ENCODE measurements around the gene NPB.
A peak's percentile ranks its signal among the peaks of the same experiment; 100 is the strongest.

Gene NPB

GRCh38 chr17:81909966-81910839 is 8.2 kb downstream of the NPB start:
- TF ChIP-seq GATA2 (IDR thresholded peaks at IDR 0.05; ENCODE audit: low read depth, low read length) (peak; percentile 35; the same call in 1 of the 2 replicates), GATA3 (IDR thresholded peaks at IDR 0.05; ENCODE audit: low read depth, low read length) (no peak)

DNA sequence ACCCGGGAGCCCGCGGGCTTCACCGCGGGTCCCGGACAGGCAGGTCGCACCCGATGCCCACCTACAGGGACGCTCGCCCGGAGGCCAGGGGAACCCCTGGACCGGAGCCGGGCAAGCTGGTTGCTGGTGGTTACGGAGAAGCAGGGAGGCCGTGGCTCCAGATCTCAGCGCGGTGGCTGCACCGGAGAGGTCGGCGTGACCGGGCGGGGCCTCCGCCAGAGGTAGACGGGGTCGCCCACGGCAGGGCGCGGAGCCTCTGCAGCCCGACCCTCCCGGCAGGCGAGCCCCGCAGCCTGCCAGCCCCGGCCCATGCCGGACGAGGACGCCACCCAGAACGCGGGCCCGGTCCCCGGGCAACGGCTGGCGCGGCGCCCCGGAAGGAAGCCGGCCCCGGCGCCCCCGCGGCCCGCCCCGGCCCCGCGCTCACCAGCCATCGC is 8.8 kb downstream of the NPB start:
- TF ChIP-seq GATA2 (IDR thresholded peaks at IDR 0.05; ENCODE audit: low read depth, low read length) (no peak), GATA3 (IDR thresholded peaks at IDR 0.05; ENCODE audit: low read depth, low read length) (no peak)

DNA sequence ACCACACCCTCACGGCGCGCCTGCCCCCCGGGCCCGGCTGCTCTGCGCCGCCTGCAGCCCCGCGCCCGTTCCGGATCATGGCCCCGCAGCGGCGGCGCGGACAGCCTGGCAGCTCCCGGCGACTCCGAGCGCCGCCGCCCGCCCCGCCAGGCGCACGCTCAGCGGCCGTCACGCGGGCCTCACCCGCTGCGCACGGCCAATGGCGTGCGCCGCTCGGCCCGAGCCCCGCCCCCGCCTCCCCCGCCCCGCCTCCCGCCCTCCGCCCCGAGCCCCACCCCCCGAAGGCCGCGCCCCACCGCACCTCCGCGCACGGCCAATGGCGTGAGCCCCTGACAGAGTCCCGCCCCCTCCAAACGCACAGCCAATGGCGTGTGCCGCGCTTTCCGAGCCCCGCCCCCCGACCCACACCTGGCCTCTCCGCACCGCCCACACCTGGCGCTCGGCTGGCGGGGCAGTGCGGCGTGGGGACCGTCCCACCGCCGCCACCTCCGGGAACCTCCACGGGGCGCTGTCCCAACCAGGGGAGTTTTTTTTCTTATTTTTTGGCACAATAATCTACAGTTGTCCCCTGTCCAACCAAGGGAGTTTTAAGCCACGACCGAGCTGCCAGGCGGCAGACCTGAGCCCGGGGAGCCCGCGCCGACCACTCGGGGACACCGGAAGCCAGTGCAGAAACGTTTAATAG is 9.4 kb downstream of the NPB start, which contains the start of gene PCYT2:
TSS of gene PCYT2 (minus strand) at position 123 of the 685 bp plus-strand sequence. CDS start at position 79, 44 bp downstream.
- TF ChIP-seq GATA3 (IDR thresholded peaks at IDR 0.05; ENCODE audit: low read depth, low read length) (no peak), GATA2 (IDR thresholded peaks at IDR 0.05; ENCODE audit: low read depth, low read length) (no peak)

DNA sequence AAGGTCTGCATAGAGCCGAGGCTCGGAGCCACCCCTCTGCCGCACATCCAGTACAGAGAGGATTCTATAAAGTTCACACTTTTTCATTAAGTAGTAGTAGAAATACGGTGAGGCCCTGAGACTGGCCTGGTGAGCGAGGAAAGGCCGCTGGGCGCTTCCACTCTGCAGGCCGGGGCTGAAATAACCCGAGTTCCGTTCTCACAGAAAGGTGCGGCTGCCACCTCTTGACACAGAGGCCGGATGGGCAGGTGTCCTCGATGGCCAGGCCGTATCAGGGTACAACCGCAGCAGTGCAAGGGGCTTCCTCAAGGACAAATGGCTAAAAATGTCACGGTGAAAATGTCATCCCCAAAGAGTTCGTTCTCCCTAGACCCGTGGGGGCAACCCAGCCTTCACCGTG is 9.9 kb downstream of the NPB start:
- TF ChIP-seq GATA2 (IDR thresholded peaks at IDR 0.05; ENCODE audit: low read depth, low read length) (no peak), GATA3 (IDR thresholded peaks at IDR 0.05; ENCODE audit: low read depth, low read length) (no peak)

DNA sequence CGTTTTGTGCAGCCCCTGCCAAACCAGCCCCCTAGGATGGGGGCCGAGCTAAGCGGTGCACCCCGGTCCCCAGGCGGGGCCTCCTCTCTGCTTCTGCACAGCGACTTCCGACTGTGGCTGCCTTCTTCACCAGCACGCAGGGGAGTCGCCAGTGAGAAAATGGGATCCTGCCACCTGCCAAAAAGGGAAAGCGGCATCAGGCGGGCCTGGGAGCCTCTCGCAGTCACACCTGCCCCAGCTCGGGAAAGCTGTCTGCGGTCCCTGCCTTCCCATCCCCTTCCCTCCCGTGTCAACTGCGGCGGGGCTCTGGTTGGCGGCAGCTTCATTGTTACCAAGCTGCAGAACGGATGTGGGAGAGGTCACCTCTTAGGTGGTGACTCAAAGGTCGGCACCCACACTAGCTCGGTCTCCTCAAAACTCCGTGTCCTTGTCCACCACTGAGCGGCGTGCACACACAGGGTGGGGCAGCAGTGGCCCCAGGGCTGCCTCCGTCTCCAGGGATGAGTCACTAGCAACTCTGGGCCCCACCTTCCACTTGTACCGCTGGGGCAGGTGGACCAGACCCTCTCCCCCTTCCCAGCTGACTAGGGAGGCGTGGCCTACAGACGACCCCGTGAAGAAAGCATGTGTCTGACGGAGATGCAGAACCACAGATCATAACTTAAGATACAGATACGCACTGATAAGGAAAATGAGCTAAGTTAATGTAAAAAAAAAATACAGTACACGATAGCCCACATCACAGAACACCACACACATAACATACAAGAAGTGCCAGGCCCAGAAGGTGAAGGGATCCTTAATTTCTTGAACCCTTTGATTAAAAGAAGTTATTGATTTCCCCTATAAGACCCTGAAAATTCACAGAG is 10.6 kb downstream of the NPB start:
- TF ChIP-seq GATA2 (IDR thresholded peaks at IDR 0.05; ENCODE audit: low read depth, low read length) (no peak), GATA3 (IDR thresholded peaks at IDR 0.05; ENCODE audit: low read depth, low read length) (no peak)

- TF ChIP-seq GATA3 (IDR thresholded peaks at IDR 0.05; ENCODE audit: low read depth, low read length) (no peak), GATA2 (IDR thresholded peaks at IDR 0.05; ENCODE audit: low read depth, low read length) (no peak)
Measured at GRCh38 chr17:81913394-81914102, 11.5 kb downstream of the NPB start.

GRCh38 chr17:81914103-81914850 is 12.2 kb downstream of the NPB start:
- TF ChIP-seq GATA2 (IDR thresholded peaks at IDR 0.05; ENCODE audit: low read depth, low read length) (no peak), GATA3 (IDR thresholded peaks at IDR 0.05; ENCODE audit: low read depth, low read length) (no peak)

GRCh38 chr17:81915331-81915730 is 13.3 kb downstream of the NPB start:
- TF ChIP-seq GATA3 (IDR thresholded peaks at IDR 0.05; ENCODE audit: low read depth, low read length) (no peak), GATA2 (IDR thresholded peaks at IDR 0.05; ENCODE audit: low read depth, low read length) (no peak)

DNA sequence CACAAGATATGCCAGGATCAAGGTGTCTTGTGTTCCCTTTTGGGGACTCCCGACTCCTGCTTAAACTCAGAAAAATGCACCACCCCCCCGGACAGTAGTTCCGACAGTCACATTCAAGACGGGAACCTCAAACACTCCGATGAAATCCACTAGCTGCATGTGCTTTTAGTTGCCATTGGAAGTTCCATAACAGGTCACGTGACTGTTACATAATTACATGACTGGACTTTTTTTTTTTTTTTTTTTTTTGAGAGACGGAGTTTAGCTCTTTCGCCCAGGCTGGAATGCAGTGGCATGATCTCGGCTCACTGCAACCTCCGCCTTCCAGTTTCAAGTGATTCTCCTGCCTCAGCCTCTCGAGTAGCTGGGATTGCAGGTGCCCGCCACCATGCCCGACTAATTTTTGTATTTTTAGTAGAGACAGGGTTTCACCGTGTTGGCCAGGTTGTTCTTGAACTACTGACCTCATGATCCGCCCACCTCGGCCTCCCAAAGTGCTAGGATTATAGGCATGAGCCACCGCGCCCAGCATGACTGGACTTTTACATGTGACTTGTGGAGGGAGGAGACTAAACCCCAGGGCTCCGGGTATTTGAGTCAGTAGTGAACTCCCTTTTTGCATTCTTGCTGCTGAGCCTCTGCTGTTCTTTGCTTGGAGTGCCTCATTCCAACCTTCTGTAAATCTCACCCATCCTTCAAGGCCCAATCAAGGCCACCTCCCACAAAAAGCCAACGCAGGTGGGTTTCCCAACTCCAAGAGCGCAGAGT is 14.4 kb downstream of the NPB start:
- TF ChIP-seq GATA2 (IDR thresholded peaks at IDR 0.05; ENCODE audit: low read depth, low read length): no peak
- no peak for TF ChIP-seq GATA3 (IDR thresholded peaks at IDR 0.05; ENCODE audit: low read depth, low read length)

DNA sequence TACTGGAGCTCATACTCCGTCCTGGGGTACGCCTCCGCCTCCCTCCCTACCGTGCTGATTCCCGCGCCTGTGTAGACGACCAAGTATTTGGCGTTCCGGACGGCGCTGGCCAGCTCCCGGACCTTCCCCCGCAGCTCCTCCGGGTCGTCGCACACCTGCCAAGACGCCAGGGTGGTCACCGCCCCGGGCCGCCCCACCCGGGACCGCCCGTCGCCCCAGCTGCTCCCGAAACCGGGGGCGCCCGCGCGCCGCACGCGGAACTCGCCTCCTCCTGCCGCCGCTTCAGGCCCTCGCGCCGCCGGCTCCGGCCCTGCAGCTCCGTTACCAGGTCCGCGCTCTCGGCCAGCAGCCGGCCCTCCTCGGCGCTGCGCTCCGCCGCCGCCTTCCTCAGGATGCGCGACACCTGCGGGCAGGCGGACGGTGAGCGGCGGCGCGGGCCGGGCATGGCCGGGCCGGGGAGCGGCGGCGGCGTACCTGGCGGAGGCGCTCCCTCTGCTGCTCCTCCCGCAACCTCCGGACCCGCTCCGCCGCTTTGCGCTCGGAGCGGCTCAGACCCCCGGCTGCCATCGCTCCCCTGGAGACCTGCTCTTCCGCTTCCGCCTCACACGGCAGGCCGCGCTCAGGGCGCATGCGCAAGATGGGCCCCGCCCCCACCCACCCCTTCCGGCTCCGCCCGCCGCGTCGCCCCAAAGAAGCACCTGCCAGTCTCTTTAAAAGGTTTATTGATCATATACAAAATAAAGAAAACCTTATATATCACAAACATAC is 15.7 kb downstream of the NPB start, which contains the start of gene SIRT7:
TSS of gene SIRT7 (minus strand) at position 612 of the 768 bp plus-strand sequence. CDS start at position 567, 45 bp downstream.
- no peak for TF ChIP-seq GATA2 (IDR thresholded peaks at IDR 0.05; ENCODE audit: low read depth, low read length)
- TF ChIP-seq GATA3 (IDR thresholded peaks at IDR 0.05; ENCODE audit: low read depth, low read length): no peak

Measured in SH-SY5Y (cell line).